HCT116 (cell line): ENCODE measurements around the gene ANO9. TPM values are rescaled to one million over a fixed set of nuclear protein-coding genes. Genes with fewer than 3 reads are reported as not detected.

ENCODE experiments used
- ATAC-seq: fragments of 200-7000 bp; cut with Tn5 transposase; 2 replicates; pipeline ENCODE4 v1.9.1; 2020; ENCODE audit warnings: mild to moderate bottlenecking, moderate library complexity
- BruUV-seq: library from RNA; stranded (reverse); fragments of 400-500 nt; replicated peaks from 2 replicates; lab custom pipeline; 2021; lab: Mats Ljungman, UMichigan
- CTCF ChIA-PET: fragments of 300-600 bp; sonication (Branson Sonifier 250); formaldehyde crosslinking; loops from one replicate; lab custom pipeline; 2021; ENCODE audit warnings: antibody characterized with exemption; lab: Charles Lee
- POLR2A ChIA-PET: fragments of 300-600, 350-600 bp; sonication (Branson Sonifier 250); formaldehyde crosslinking; loops from one replicate; lab custom pipeline; 2021; ENCODE audit warnings: antibody characterized with exemption; lab: Charles Lee
- RAD21 ChIA-PET, 2 experiments: fragments of 300-600 bp; sonication (Branson Sonifier 250); formaldehyde crosslinking; loops; one replicate each; lab custom pipeline; 2023; ENCODE audit warnings: low total read pairs in 2 of 2; ENCODE audit not compliant: uncharacterized antibody in 2 of 2, unreplicated experiment in 2 of 2, low non-redundant PET in 1 of 2; lab: Charles Lee
- DNase-seq: peaks from one replicate; pipeline ENCODE4 v3.0.0-alpha.2; 2010; ENCODE audit warnings: low read depth, low spot score
- H2AFZ ChIP-seq: fragments of 200-600 bp; shearing (Covaris generic), sonication (generic); 2 replicates; pipeline ENCODE4 v1.6.1; 2017; ENCODE audit warnings: low read depth, mixed run types, mixed read lengths, antibody characterized with exemption, low read length; ENCODE audit not compliant: poor library complexity, severe bottlenecking
- H3K27ac ChIP-seq: 2 replicates; pipeline ENCODE4 v1.5.1; 2012; ENCODE audit warnings: low read depth, low read length
- H3K27me3 ChIP-seq: fragments of 200-600 bp; sonication (generic); 2 replicates; pipeline ENCODE4 v1.6.1; 2016; ENCODE audit warnings: mixed run types, low read length, mixed read lengths; ENCODE audit not compliant: insufficient read depth
- H3K36me3 ChIP-seq, 2 experiments: fragments of 200-500 bp in 1 of 2; fragments of 200-600 bp in 1 of 2; sonication (Bioruptor generic) in 1 of 2; sonication (generic) in 1 of 2; 2 replicates each; pipeline versions ENCODE4 v1.5.1 to v1.6.1; 2014 to 2016; ENCODE audit warnings: low read length in 2 of 2, inconsistent platforms in 1 of 2, mixed read lengths in 1 of 2, mixed run types in 1 of 2; ENCODE audit not compliant: insufficient read depth in 2 of 2, control insufficient read depth in 1 of 2
- H3K4me1 ChIP-seq, 2 experiments: fragments of 200-600 bp in 1 of 2; sonication (generic) in 1 of 2; 2 replicates each; pipeline versions ENCODE4 v1.5.1 to v1.6.1; 2012 to 2017; ENCODE audit warnings: low read length in 2 of 2, inconsistent platforms in 1 of 2, mild to moderate bottlenecking in 1 of 2, mixed read lengths in 1 of 2, mixed run types in 1 of 2, moderate library complexity in 1 of 2; ENCODE audit not compliant: insufficient read depth in 2 of 2, control insufficient read depth in 1 of 2
- H3K4me2 ChIP-seq: fragments of 200-600 bp; sonication (generic); 2 replicates; pipeline ENCODE4 v1.6.1; 2017; ENCODE audit warnings: mixed run types, low read length, mixed read lengths
- H3K4me3 ChIP-seq, 2 experiments: fragments of 200-600 bp in 1 of 2; sonication (generic) in 1 of 2; replicated peaks in 1 of 2; 2 replicates each; pipeline ENCODE4 v1.5.1; 2011 to 2016; ENCODE audit warnings: low read length in 2 of 2, control low read depth in 1 of 2, low read depth in 1 of 2, mild to moderate bottlenecking in 1 of 2, mixed read lengths in 1 of 2, mixed run types in 1 of 2
- H3K79me2 ChIP-seq: fragments of 200-600 bp; sonication (generic); 2 replicates; pipeline ENCODE4 v1.6.1; 2017; ENCODE audit warnings: mild to moderate bottlenecking, mixed run types, low read length, moderate library complexity, mixed read lengths; ENCODE audit not compliant: insufficient read depth
- H3K9ac ChIP-seq: fragments of 200-600 bp; sonication (generic); 2 replicates; pipeline ENCODE4 v1.6.1; 2016; ENCODE audit warnings: low read length, mixed read lengths
- H3K9me2 ChIP-seq: fragments of 200-600 bp; sonication (generic), shearing (Covaris generic); 2 replicates; pipeline ENCODE4 v1.6.1; 2017; ENCODE audit warnings: mixed run types, mild to moderate bottlenecking, moderate library complexity; ENCODE audit not compliant: insufficient read depth
- H3K9me3 ChIP-seq, 2 experiments: fragments of 200-500 bp in 1 of 2; fragments of 200-600 bp in 1 of 2; sonication (Bioruptor generic) in 1 of 2; sonication (generic) in 1 of 2; 2 replicates each; pipeline ENCODE4 v1.6.1; 2014 to 2017; ENCODE audit warnings: low read length in 2 of 2, mixed read lengths in 2 of 2, inconsistent platforms in 1 of 2, low read depth in 1 of 2, mild to moderate bottlenecking in 1 of 2, mixed run types in 1 of 2, moderate library complexity in 1 of 2; ENCODE audit not compliant: control insufficient read depth in 1 of 2, insufficient read depth in 1 of 2
- H4K20me1 ChIP-seq: fragments of 200-600 bp; sonication (generic), shearing (Covaris generic); 2 replicates; pipeline ENCODE4 v1.6.1; 2017; ENCODE audit warnings: mixed run types, mild to moderate bottlenecking, moderate library complexity; ENCODE audit not compliant: insufficient read depth
- CBX3 ChIP-seq: IDR thresholded peaks from 2 replicates; pipeline ENCODE4 v1.6.1; 2012; ENCODE audit warnings: low read depth
- EGR1 ChIP-seq: IDR thresholded peaks from 2 replicates; pipeline ENCODE4 v1.6.1; 2012; ENCODE audit warnings: low read depth
- POLR2A ChIP-seq: IDR thresholded peaks from 2 replicates; pipeline ENCODE4 v1.7.0; 2011; ENCODE audit warnings: borderline replicate concordance; ENCODE audit not compliant: insufficient read depth, insufficient read length; ENCODE audit errors: extremely low read depth
- RAD21 ChIP-seq: IDR thresholded peaks from 2 replicates; pipeline ENCODE4 v1.6.1; 2012; ENCODE audit warnings: low read depth, mild to moderate bottlenecking
- SRF ChIP-seq: IDR thresholded peaks from 2 replicates; pipeline ENCODE4 v1.6.1; 2012; ENCODE audit warnings: low read depth
- ZFX ChIP-seq: fragments of 450-650 bp; IDR thresholded peaks from 2 replicates; pipeline ENCODE4 v1.6.1; 2017
- intact Hi-C: fragments of 100-400 bp; cut with micrococcal nuclease; formaldehyde crosslinking; loops from 2 replicates; pipeline ENCODE4 v1.10.0; 2022
- total RNA-seq: library from RNA; stranded (reverse); gene quantifications from one replicate; pipeline ENCODE4 v1.2.1, GENCODE V29; 2021; ENCODE audit not compliant: unreplicated experiment
- TF ChIP-seq, protein P1 (sequence below): IDR thresholded peaks from 2 replicates; pipeline ENCODE4 v1.6.1; 2012
- TF ChIP-seq, protein P2 (sequence below): IDR thresholded peaks from 2 replicates; pipeline ENCODE4 v1.6.1; 2011; ENCODE audit warnings: mild to moderate bottlenecking, low read length, moderate library complexity; ENCODE audit not compliant: insufficient replicate concordance; ENCODE audit errors: extremely low read depth

ANO9 gene
- total RNA-seq, 1 experiment from 2014 or later: 70.3 TPM

DNA sequence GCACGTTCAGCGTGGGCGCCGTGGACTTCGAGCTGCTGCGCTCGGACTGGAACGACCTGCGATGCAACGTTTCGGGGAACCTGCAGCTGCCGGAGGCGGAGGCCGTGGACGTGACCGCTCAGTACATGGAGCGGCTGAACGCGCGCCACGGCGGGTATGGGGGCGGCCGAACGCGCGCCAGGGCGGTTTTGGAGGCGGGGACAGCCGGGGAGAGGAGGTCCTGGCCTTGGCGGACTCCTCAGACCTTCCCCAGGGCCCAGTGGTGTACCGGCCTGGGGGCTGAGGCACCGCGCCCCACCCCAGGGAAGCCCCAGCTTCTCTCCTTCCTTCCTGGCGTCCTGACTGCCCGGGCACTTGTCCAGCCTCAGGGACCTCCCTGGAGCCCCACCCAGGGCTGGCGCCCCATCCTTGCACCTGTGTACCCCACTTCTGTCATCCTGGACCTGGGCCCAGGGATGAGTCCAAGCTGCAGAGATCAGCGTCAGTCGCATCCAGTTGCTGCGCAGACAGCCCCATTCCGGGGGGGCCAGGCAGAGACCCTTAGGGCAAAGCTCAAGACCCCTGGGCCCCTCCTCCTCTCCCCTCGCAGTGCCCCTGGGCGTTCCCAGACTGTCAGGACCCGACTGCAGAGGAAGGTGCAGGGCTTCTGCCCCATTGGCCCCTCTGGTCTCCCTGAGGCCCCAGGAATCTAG, 64.5 kb downstream of the ANO9 start:
- Histone ChIP-seq H3K27ac (no peak overlapping the region), H4K20me1 (no peaks in the 10 kb centered on the region), H3K36me3 (peaks cover 0 to 16% of the 10 kb centered on the region in 2 experiments; a peak in 1 of 4 replicates), H3K4me1 (no peaks in the 10 kb centered on the region; a peak in 1 of 4 replicates), H3K9me3 (no peaks in the 10 kb centered on the region), H3K4me3 (no peak overlapping the region), H3K27me3 (no peaks in the 10 kb centered on the region), H3K9me2 (no peaks in the 10 kb centered on the region), H3K4me2 (no peak overlapping the region), H2AFZ (no peak overlapping the region), H3K9ac (no peak overlapping the region), H3K79me2 (no peaks in the 10 kb centered on the region)
- RAD21 ChIA-PET: no interaction called here
- TF ChIP-seq CBX3: no peak
- no peak for TF ChIP-seq ZFX
- no peak for TF ChIP-seq EGR1
- TF ChIP-seq, protein P1, sequence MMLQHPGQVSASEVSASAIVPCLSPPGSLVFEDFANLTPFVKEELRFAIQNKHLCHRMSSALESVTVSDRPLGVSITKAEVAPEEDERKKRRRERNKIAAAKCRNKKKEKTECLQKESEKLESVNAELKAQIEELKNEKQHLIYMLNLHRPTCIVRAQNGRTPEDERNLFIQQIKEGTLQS: no peak
- TF ChIP-seq RAD21: no peak
- no peak for TF ChIP-seq POLR2A
- no peak for TF ChIP-seq SRF
- TF ChIP-seq, protein P2, sequence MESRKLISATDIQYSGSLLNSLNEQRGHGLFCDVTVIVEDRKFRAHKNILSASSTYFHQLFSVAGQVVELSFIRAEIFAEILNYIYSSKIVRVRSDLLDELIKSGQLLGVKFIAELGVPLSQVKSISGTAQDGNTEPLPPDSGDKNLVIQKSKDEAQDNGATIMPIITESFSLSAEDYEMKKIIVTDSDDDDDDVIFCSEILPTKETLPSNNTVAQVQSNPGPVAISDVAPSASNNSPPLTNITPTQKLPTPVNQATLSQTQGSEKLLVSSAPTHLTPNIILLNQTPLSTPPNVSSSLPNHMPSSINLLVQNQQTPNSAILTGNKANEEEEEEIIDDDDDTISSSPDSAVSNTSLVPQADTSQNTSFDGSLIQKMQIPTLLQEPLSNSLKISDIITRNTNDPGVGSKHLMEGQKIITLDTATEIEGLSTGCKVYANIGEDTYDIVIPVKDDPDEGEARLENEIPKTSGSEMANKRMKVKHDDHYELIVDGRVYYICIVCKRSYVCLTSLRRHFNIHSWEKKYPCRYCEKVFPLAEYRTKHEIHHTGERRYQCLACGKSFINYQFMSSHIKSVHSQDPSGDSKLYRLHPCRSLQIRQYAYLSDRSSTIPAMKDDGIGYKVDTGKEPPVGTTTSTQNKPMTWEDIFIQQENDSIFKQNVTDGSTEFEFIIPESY: no peak
- POLR2A ChIA-PET: no interaction called here
- CTCF ChIA-PET: no interaction called here
- BruUV-seq: no TSS peak
- ATAC-seq (no peak), DNase-seq (no peak)
- intact Hi-C loops: no loop called here
